Measurements from ENCODE around the gene KNDC1. TPM values are rescaled to one million over a fixed set of nuclear protein-coding genes. Genes with fewer than 3 reads are reported as not detected.

KNDC1 gene
- total RNA-seq, 4 donors from 2014 or later = under 0.01 to 12.5 (median 5.3) TPM

- no peak for DNase-seq
- Histone ChIP-seq H3K27ac (no peak overlapping the region), H3K9me3 (no peaks in the 10 kb centered on the region), H3K4me3 (no peak overlapping the region), H3K36me3 (no peaks in the 10 kb centered on the region), H3K27me3 (no peaks in the 10 kb centered on the region), H3K4me1 (no peaks in the 10 kb centered on the region)
- TF ChIP-seq CTCF (IDR thresholded peaks at IDR 0.05) = no peak
- TF ChIP-seq POLR2A (IDR thresholded peaks at IDR 0.05) = no peak
- intact Hi-C loops (cut with DNase I; ENCODE audit: low total_unique reads) = no loop called here
Measured at GRCh38 chr10:133180192-133180964, 20.4 kb downstream of the KNDC1 start.

GRCh38 chr10:133180965-133181639 lies 21.1 kb downstream of the KNDC1 start:
- no peaks in the 10 kb centered on the region for H3K36me3 ChIP-seq
- no peak overlapping the region for H3K27ac ChIP-seq
- H3K4me3 ChIP-seq = no peak overlapping the region
- DNase-seq = no peak
- no peaks in the 10 kb centered on the region for H3K27me3 ChIP-seq
- H3K9me3 ChIP-seq = no peaks in the 10 kb centered on the region
- TF ChIP-seq CTCF (IDR thresholded peaks at IDR 0.05) (no peak), POLR2A (IDR thresholded peaks at IDR 0.05) (no peak)
- intact Hi-C loops (cut with DNase I; ENCODE audit: low total_unique reads) = no loop called here
- no peaks in the 10 kb centered on the region for H3K4me1 ChIP-seq

GRCh38 chr10:133182190-133182589 lies 22.2 kb downstream of the KNDC1 start:
- Histone ChIP-seq H3K4me1 (no peaks in the 10 kb centered on the region), H3K9me3 (no peaks in the 10 kb centered on the region), H3K27me3 (no peaks in the 10 kb centered on the region), H3K27ac (no peak overlapping the region), H3K36me3 (no peaks in the 10 kb centered on the region), H3K4me3 (no peak overlapping the region)
- no peak for DNase-seq
- TF ChIP-seq CTCF (IDR thresholded peaks at IDR 0.05) (no peak), POLR2A (IDR thresholded peaks at IDR 0.05) (no peak)
- intact Hi-C loops (cut with DNase I; ENCODE audit: low total_unique reads) = no loop called here

- Histone ChIP-seq H3K36me3 (no peaks in the 10 kb centered on the region), H3K27me3 (no peaks in the 10 kb centered on the region), H3K27ac (no peak overlapping the region), H3K4me3 (no peak overlapping the region), H3K9me3 (no peaks in the 10 kb centered on the region), H3K4me1 (no peaks in the 10 kb centered on the region)
- intact Hi-C loops (cut with DNase I; ENCODE audit: low total_unique reads) = no loop called here
- TF ChIP-seq POLR2A (IDR thresholded peaks at IDR 0.05) (no peak), CTCF (IDR thresholded peaks at IDR 0.05) (no peak)
- DNase-seq = no peak
Measured at GRCh38 chr10:133182791-133183645, 23.0 kb downstream of the KNDC1 start.
